GM23248 (cell line): ENCODE results near the gene AAMP.

Source experiments
- EZH2 ChIP-seq: fragments of 200-600 bp; sonication (generic); IDR thresholded peaks from 2 replicates; pipeline ENCODE4 v1.6.1; 2018; ENCODE audit warnings: antibody characterized with exemption, mild to moderate bottlenecking; ENCODE audit not compliant: insufficient read depth, poor library complexity, severe bottlenecking
- EZH2phosphoT487 ChIP-seq: fragments of 200-600 bp; sonication (generic); IDR thresholded peaks from 2 replicates; pipeline ENCODE4 v1.6.1; 2018; ENCODE audit warnings: antibody characterized with exemption, moderate library complexity, mild to moderate bottlenecking, low read depth; ENCODE audit not compliant: insufficient read depth

DNA sequence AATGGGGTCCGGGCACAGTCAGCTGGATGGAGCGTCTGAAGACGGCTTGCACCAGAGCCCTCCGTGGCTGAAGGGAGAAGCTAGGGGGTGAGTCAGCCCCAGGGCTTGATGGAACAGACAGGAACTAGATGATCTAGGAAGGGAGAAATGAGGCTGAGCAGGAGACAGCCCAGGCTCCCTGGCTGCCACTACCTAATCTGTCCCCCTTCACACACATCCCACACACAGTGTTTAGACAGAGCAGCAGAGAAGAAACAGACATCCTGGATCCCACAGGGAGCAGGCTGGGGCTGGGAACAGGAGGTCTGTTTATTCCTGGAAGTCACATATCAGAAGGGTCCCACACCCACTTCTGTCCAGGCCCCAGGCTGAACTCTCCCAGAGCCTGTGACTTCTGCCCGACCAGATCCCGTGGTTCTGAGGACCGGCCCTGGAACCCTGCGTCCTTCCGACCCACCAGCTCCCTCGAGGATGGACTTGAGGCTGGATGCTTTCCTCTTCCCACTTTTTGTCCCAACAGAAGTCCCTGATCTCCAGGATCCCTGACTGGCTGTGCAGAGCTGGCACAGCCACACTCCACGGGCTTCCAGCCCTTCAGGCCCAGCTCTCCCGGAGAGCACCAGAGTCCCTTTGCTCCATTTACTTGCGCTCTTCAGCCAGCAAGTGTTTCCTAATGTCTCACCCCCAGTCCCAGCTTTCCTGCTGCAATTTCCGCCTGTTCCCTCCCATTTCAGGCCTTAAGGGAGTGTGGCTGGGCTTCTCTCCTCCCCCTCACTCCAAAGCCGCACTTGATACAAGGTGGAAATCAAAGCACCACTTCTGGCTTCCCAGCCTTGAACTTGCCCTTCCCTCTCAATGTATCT, 10.6 kb downstream of the AAMP start:
- no peak for TF ChIP-seq EZH2
- TF ChIP-seq EZH2phosphoT487: no peak
